ENCODE results near the gene LYL1.

LYL1 gene

GRCh38 chr19:13120817-13121216 is 18.2 kb upstream of the LYL1 start:
- Mint-ChIP-seq H3K27me3 (no peaks in the 10 kb centered on the region), H3K9me3 (ENCODE audit: low read depth) (no peaks in the 10 kb centered on the region), H3K4me1 (ENCODE audit: low read depth) (peaks cover 51% of the 10 kb centered on the region), H3K36me3 (no peaks in the 10 kb centered on the region), H3K4me3 (peak overlapping the region; percentile 84), H3K27ac (no peak overlapping the region)

GRCh38 chr19:13120031-13120430 is 17.4 kb upstream of the LYL1 start:
- Mint-ChIP-seq H3K27me3 (no peaks in the 10 kb centered on the region), H3K36me3 (peaks cover 2% of the 10 kb centered on the region), H3K4me1 (ENCODE audit: low read depth) (peaks cover 56% of the 10 kb centered on the region), H3K27ac (no peak overlapping the region), H3K4me3 (peak overlapping the region; percentile 84), H3K9me3 (ENCODE audit: low read depth) (no peaks in the 10 kb centered on the region)

GRCh38 chr19:13119627-13120026 is 17.0 kb upstream of the LYL1 start:
- H3K4me3 Mint-ChIP-seq = peak overlapping the region; percentile 84
- no peaks in the 10 kb centered on the region for H3K27me3 Mint-ChIP-seq
- H3K4me1 Mint-ChIP-seq (ENCODE audit: low read depth) = peaks cover 59% of the 10 kb centered on the region
- H3K9me3 Mint-ChIP-seq (ENCODE audit: low read depth) = no peaks in the 10 kb centered on the region
- H3K27ac Mint-ChIP-seq = peak overlapping the region; percentile 72
- peaks cover 2% of the 10 kb centered on the region for H3K36me3 Mint-ChIP-seq

GRCh38 chr19:13118424-13119193 is 16.0 kb upstream of the LYL1 start:
- peak overlapping the region; percentile 84 for H3K4me3 Mint-ChIP-seq
- no peaks in the 10 kb centered on the region for H3K9me3 Mint-ChIP-seq (ENCODE audit: low read depth)
- H3K27ac Mint-ChIP-seq = peak overlapping the region; percentile 72
- peaks cover 2% of the 10 kb centered on the region for H3K36me3 Mint-ChIP-seq
- no peaks in the 10 kb centered on the region for H3K27me3 Mint-ChIP-seq
- H3K4me1 Mint-ChIP-seq (ENCODE audit: low read depth) = peaks cover 56% of the 10 kb centered on the region

- Mint-ChIP-seq H3K27me3 (no peaks in the 10 kb centered on the region), H3K4me3 (peak within 1 kb of the TSS; percentile 98), H3K36me3 (peaks cover 2% of the 10 kb centered on the region), H3K27ac (peak within 1 kb of the TSS; percentile 98), H3K9me3 (ENCODE audit: low read depth) (no peaks in the 10 kb centered on the region), H3K4me1 (ENCODE audit: low read depth) (peaks cover 52% of the 10 kb centered on the region)
These were observed 15.2 kb upstream of the LYL1 start, which contains the start of gene NACC1 for GRCh38 chr19:13117772-13118423. NACC1 (plus strand) TSS chr19:13118264; CDS start chr19:13135208, 16,944 bp downstream.

DNA sequence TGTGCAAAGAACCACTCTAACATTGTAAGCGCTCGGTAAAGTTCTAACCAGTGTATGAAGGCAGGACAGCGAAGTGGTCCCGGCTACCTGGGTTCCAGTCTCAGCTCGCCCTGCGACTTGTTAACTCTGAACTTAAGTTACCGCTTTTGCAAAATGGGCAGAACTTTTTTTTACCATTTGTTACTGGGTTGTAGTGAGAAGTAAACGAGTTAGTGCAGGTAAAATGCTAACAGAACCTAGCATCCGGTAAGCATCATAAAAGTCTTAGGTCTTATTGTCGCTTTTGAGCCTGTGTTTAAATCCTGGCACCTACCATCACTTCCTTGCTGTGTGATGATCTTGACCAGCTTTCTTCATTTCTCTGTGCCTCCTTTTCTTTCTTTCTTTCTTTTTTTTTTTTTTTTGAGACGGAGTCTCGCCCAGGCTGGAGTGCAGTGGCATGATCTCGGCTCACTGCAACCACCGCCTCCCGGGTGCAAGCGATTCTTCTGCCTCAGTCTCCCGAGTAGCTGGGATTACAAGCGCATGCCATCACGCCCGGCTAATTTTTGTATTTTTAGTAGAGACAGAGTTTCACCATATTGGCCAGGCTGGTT is 14.6 kb upstream of the LYL1 start:
- peak overlapping the region; percentile 98 for H3K4me3 Mint-ChIP-seq
- H3K36me3 Mint-ChIP-seq = peaks cover 2% of the 10 kb centered on the region
- peak overlapping the region; percentile 98 for H3K27ac Mint-ChIP-seq
- peaks cover 47% of the 10 kb centered on the region for H3K4me1 Mint-ChIP-seq (ENCODE audit: low read depth)
- no peaks in the 10 kb centered on the region for H3K27me3 Mint-ChIP-seq
- H3K9me3 Mint-ChIP-seq (ENCODE audit: low read depth) = no peaks in the 10 kb centered on the region

GRCh38 chr19:13116282-13117175 is 13.9 kb upstream of the LYL1 start, which contains the start of gene TRMT1:
TRMT1 (minus strand) TSS chr19:13116740; CDS start chr19:13116399, 341 bp downstream.
- Mint-ChIP-seq H3K4me3 (peak within 1 kb of the TSS; percentile 98), H3K4me1 (ENCODE audit: low read depth) (peaks cover 40% of the 10 kb centered on the region), H3K36me3 (peaks cover 2% of the 10 kb centered on the region), H3K27me3 (no peaks in the 10 kb centered on the region), H3K27ac (peak within 1 kb of the TSS; percentile 98), H3K9me3 (ENCODE audit: low read depth) (no peaks in the 10 kb centered on the region)

GRCh38 chr19:13115936-13116281 is 13.3 kb upstream of the LYL1 start:
- no peaks in the 10 kb centered on the region for H3K9me3 Mint-ChIP-seq (ENCODE audit: low read depth)
- H3K4me3 Mint-ChIP-seq = peak overlapping the region; percentile 98
- peaks cover 2% of the 10 kb centered on the region for H3K36me3 Mint-ChIP-seq
- peak overlapping the region; percentile 98 for H3K27ac Mint-ChIP-seq
- no peaks in the 10 kb centered on the region for H3K27me3 Mint-ChIP-seq
- H3K4me1 Mint-ChIP-seq (ENCODE audit: low read depth) = peaks cover 33% of the 10 kb centered on the region

- Mint-ChIP-seq H3K27ac (no peak overlapping the region), H3K4me1 (ENCODE audit: low read depth) (peaks cover 15% of the 10 kb centered on the region), H3K4me3 (no peak overlapping the region), H3K9me3 (ENCODE audit: low read depth) (no peaks in the 10 kb centered on the region), H3K36me3 (peaks cover 2% of the 10 kb centered on the region), H3K27me3 (no peaks in the 10 kb centered on the region)
These were observed 9.9 kb upstream of the LYL1 start for GRCh38 chr19:13112555-13112954.

GRCh38 chr19:13110099-13110610 is 7.5 kb upstream of the LYL1 start:
- H3K4me3 Mint-ChIP-seq = no peak overlapping the region
- H3K36me3 Mint-ChIP-seq = peaks cover 2% of the 10 kb centered on the region
- no peak overlapping the region for H3K27ac Mint-ChIP-seq
- H3K9me3 Mint-ChIP-seq (ENCODE audit: low read depth) = no peaks in the 10 kb centered on the region
- no peaks in the 10 kb centered on the region for H3K27me3 Mint-ChIP-seq
- H3K4me1 Mint-ChIP-seq (ENCODE audit: low read depth) = peaks cover 11% of the 10 kb centered on the region

DNA sequence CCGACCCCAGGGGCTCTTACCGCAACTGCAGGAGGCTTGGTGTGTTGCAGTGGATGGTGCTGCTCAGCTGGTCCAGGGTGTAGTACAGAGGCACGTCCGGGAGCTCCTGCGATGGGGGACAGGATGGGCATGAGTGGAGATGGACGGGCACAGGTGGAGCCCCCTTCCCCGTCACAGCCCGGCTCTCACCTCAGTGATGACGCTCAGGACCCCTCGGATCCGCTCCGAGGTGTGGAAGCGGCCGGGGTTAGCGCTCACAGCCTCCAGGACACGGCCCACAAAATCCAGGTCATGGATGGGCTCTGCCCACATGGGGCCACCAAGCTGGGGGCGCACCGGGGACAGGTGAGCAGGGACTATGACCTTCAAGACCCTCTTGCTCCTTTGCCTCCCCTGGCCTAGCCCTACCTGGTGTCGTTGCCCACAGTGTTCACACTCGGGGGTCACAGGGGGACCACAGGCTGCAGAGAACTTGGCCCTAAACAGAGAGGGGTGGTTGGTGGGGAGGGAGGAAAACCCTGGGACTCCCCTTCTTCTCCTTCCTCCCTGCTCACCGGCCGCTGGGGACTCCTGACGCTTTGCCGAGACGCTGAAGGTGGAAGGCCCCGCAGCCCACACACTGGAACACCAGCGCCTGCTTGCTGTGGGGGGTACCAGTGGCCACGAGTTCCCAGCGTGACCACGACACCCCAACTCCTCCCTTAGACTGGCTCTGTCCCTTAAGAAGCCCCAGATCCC is 6.9 kb upstream of the LYL1 start:
- H3K27ac Mint-ChIP-seq = no peak overlapping the region
- peaks cover 2% of the 10 kb centered on the region for H3K36me3 Mint-ChIP-seq
- H3K27me3 Mint-ChIP-seq = no peaks in the 10 kb centered on the region
- peaks cover 12% of the 10 kb centered on the region for H3K4me1 Mint-ChIP-seq (ENCODE audit: low read depth)
- H3K9me3 Mint-ChIP-seq (ENCODE audit: low read depth) = no peaks in the 10 kb centered on the region
- H3K4me3 Mint-ChIP-seq = no peak overlapping the region

DNA sequence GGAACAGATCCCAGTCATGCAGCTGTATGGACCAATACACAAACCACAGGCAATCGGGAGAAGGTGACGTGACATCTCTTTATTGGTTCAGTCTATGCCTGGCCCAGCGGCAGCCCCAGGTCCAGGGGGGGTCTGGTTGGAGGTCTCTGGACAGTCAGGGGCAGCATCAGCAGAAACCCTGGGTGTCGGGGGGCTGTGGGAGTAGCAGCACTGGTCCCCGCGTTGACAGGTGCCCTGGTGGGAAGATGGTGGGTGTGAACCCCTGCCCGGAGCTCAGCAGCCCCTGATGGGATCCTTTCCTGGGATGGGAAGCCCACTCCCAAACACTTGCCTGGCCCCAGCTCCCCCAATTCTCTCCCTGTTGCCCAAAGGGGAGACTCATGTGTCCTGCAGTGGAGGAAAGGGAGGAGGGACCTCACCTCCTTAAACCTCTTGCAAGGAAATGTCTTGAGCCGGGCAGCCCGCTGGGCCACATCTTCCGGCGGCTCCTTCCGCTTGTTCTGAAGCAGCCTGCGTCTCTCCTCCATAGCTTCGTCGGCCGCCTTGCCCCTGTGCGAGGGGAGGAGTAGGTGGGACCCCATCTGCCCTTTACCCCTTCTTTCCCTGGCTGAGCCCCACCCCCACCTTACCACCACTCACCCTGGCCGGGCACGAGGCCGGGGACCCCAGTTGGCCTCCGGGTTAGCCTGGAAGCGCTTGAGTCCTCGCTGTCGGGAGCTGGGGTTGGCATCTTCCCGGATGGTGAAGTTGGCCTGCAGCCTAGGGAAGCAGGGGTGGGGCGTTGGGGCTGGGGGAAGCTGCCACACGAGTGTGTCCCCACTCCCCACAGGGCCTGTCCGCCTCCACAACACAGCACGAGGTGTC is 2.4 kb upstream of the LYL1 start:
- Mint-ChIP-seq H3K9me3 (ENCODE audit: low read depth) (no peaks in the 10 kb centered on the region), H3K27me3 (no peaks in the 10 kb centered on the region), H3K4me1 (ENCODE audit: low read depth) (peaks cover 28% of the 10 kb centered on the region), H3K4me3 (peak overlapping the region; percentile 91), H3K36me3 (peaks cover 2% of the 10 kb centered on the region), H3K27ac (peak overlapping the region; percentile 84)

GRCh38 chr19:13104360-13104847 is 1.7 kb upstream of the LYL1 start:
- Mint-ChIP-seq H3K4me1 (ENCODE audit: low read depth) (peaks cover 32% of the 10 kb centered on the region), H3K27ac (peak overlapping the region; percentile 84), H3K27me3 (no peaks in the 10 kb centered on the region), H3K36me3 (peaks cover 4% of the 10 kb centered on the region), H3K4me3 (peak overlapping the region; percentile 91), H3K9me3 (ENCODE audit: low read depth) (no peaks in the 10 kb centered on the region)

All from activated naive CD8-positive, alpha-beta T cell (primary cell).